K562 (cell line): ENCODE data around the gene FFAR1. TPM values are rescaled to one million over a fixed set of nuclear protein-coding genes. Genes with fewer than 3 reads are reported as not detected.

Source experiments
- GABPB2 ChIP-seq: fragments of 250-450 bp; sonication (Bioruptor Pico); conservative IDR thresholded peaks from 2 replicates; pipeline ENCODE4 v1.5.1; 2021; ENCODE audit warnings: mild to moderate bottlenecking
- GATA2 ChIP-seq: sonication (generic); formaldehyde crosslinking; IDR thresholded peaks from 2 replicates; pipeline ENCODE4 v1.4.0; 2020; ENCODE audit warnings: mild to moderate bottlenecking, missing genetic modification reagents
- HDAC1 ChIP-seq, 2 experiments: fragments of 450-650 bp; IDR thresholded peaks; 2 replicates each; pipeline ENCODE4 v1.6.1; 2016 to 2017; ENCODE audit warnings: inconsistent platforms in 1 of 2, mild to moderate bottlenecking in 1 of 2, moderate library complexity in 1 of 2
- JUN ChIP-seq, 2 experiments: sonication (generic) in 1 of 2; formaldehyde crosslinking in 1 of 2; IDR thresholded peaks; 2 replicates each; pipeline versions ENCODE4 v1.6.1 to v1.8.0; 2012 to 2022; ENCODE audit warnings: borderline replicate concordance in 2 of 2, mild to moderate bottlenecking in 2 of 2, improper control_type of control experiment in 1 of 2, low read depth in 1 of 2, low read length in 1 of 2, missing genetic modification reagents in 1 of 2
- MEF2A ChIP-seq: IDR thresholded peaks from 2 replicates; pipeline ENCODE4 v1.6.1; 2011; ENCODE audit warnings: low read depth, mild to moderate bottlenecking, low read length, moderate library complexity; ENCODE audit not compliant: control insufficient read depth
- MYBL2 ChIP-seq, 2 experiments: fragments of 450-650 bp in 1 of 2; sonication (generic) in 1 of 2; formaldehyde crosslinking in 1 of 2; IDR thresholded peaks; 2 replicates each; pipeline versions ENCODE4 v1.6.1 to v1.8.1; 2017 to 2022; ENCODE audit warnings: borderline replicate concordance in 1 of 2, inconsistent platforms in 1 of 2, low read depth in 1 of 2, mild to moderate bottlenecking in 1 of 2, missing genetic modification reagents in 1 of 2, moderate library complexity in 1 of 2
- NFIC ChIP-seq: fragments of 450-650 bp; IDR thresholded peaks from 2 replicates; pipeline ENCODE4 v1.6.1; 2017; ENCODE audit warnings: mild to moderate bottlenecking, inconsistent platforms
- NR3C1 ChIP-seq: sonication (generic); formaldehyde crosslinking; IDR thresholded peaks from 2 replicates; pipeline ENCODE4 v1.8.1; 2022; ENCODE audit warnings: missing genetic modification reagents
- PCBP1 ChIP-seq: fragments of 200-400 bp; formaldehyde crosslinking; IDR thresholded peaks from 2 replicates; pipeline ENCODE4 v1.6.1; 2018; ENCODE audit warnings: mild to moderate bottlenecking, low read depth, low read length; ENCODE audit not compliant: poor library complexity, severe bottlenecking
- PHTF2 ChIP-seq: fragments of 250-450 bp; sonication (Bioruptor Pico); IDR thresholded peaks from 2 replicates; pipeline ENCODE4 v1.5.0; 2021; ENCODE audit warnings: mild to moderate bottlenecking
- PPARD ChIP-seq: fragments of 250-450 bp; sonication (Bioruptor Pico); IDR thresholded peaks from 2 replicates; pipeline ENCODE4 v1.8.0; 2022; ENCODE audit warnings: inconsistent platforms, mild to moderate bottlenecking, moderate library complexity
- RFX5 ChIP-seq: IDR thresholded peaks from 2 replicates; pipeline ENCODE4 v1.6.1; 2011; ENCODE audit warnings: low read depth, mild to moderate bottlenecking, improper control_type of control experiment, low read length
- SAFB2 ChIP-seq: fragments of 200-400 bp; formaldehyde crosslinking; IDR thresholded peaks from 2 replicates; pipeline ENCODE4 v1.6.1; 2018; ENCODE audit warnings: borderline replicate concordance, low read length, low read depth, moderate library complexity; ENCODE audit not compliant: severe bottlenecking
- SAP30 ChIP-seq: fragments of 200-600 bp; sonication (generic); IDR thresholded peaks from 2 replicates; pipeline ENCODE4 v1.6.1; 2012; ENCODE audit warnings: borderline replicate concordance, low read depth, mild to moderate bottlenecking, moderate library complexity, low read length, control low read depth, inconsistent platforms; ENCODE audit not compliant: insufficient read depth, poor library complexity, severe bottlenecking
- SMARCC2 ChIP-seq: fragments of 450-650 bp; IDR thresholded peaks from 2 replicates; pipeline ENCODE4 v1.6.1; 2017; ENCODE audit warnings: antibody characterized with exemption, moderate library complexity, mild to moderate bottlenecking, low read depth
- SREBF2 ChIP-seq: sonication (generic); formaldehyde crosslinking; IDR thresholded peaks from 2 replicates; pipeline ENCODE4 v1.4.0; 2020; ENCODE audit warnings: mild to moderate bottlenecking, missing genetic modification reagents
- TFAM ChIP-seq: fragments of 250-450 bp; sonication (Bioruptor Pico); conservative IDR thresholded peaks from 2 replicates; pipeline ENCODE4 v1.5.0; 2021; ENCODE audit warnings: mild to moderate bottlenecking, moderate library complexity
- WHSC1 ChIP-seq: IDR thresholded peaks from one replicate; pipeline ENCODE4 v1.6.1; 2012; ENCODE audit warnings: low read length, control low read depth, inconsistent platforms
- ZFP1 ChIP-seq: fragments of 450-650 bp; formaldehyde crosslinking; IDR thresholded peaks from 2 replicates; pipeline ENCODE4 v1.4.0; 2020; ENCODE audit warnings: mild to moderate bottlenecking, mixed read lengths
- ZKSCAN1 ChIP-seq: fragments of 150-350 bp; IDR thresholded peaks from 2 replicates; pipeline ENCODE4 v1.6.1; 2016; ENCODE audit warnings: low read depth, low read length
- ZNF263 ChIP-seq: sonication (generic); formaldehyde crosslinking; IDR thresholded peaks from 2 replicates; pipeline ENCODE4 v1.8.0; 2022; ENCODE audit warnings: mild to moderate bottlenecking, missing genetic modification reagents, borderline replicate concordance
- ZNF280B ChIP-seq: fragments of 250-450 bp; sonication (Bioruptor Pico); IDR thresholded peaks from 2 replicates; pipeline ENCODE4 v1.5.1; 2021; ENCODE audit warnings: mild to moderate bottlenecking
- ZNF507 ChIP-seq: conservative IDR thresholded peaks from 2 replicates; pipeline ENCODE4 v1.6.1; 2017; ENCODE audit warnings: missing genetic modification characterization, missing compliant biosample characterization
- ZNF707 ChIP-seq: fragments of 250-450 bp; sonication (Bioruptor Pico); conservative IDR thresholded peaks from 2 replicates; pipeline ENCODE4 v1.8.0; 2022; ENCODE audit warnings: inconsistent platforms, mild to moderate bottlenecking, moderate library complexity
- polyA plus RNA-seq, 8 experiments: library from polyadenylated mRNA; depleted of rRNA in 4 of 8; stranded (reverse) in 5 of 8; unstranded in 3 of 8; fragments of >200 nt; fragmentation: Nextera tagmentation in 2 of 8; fragmentation: Illumina TruSeq in 1 of 8; extraction: Ambion mirVana in 2 of 8; extraction: Trizol in 1 of 8; gene quantifications; 2 replicates each; pipeline versions ENCODE4 v1.2.1 to v1.2.3, GENCODE V29; 2011 to 2014; ENCODE audit warnings: inconsistent platforms in 1 of 8, missing spikeins in 1 of 8
- total RNA-seq, 7 experiments: library from RNA; depleted of rRNA in 6 of 7; stranded (reverse); fragments of >200 nt in 6 of 7; fragmentation: Illumina TruSeq in 2 of 7; extraction: Trizol in 2 of 7; gene quantifications; 2 replicates each; pipeline versions ENCODE4 v1.2.1 to v1.2.3, GENCODE V29; 2011 to 2021; ENCODE audit warnings: low replicate concordance in 1 of 7
- TF ChIP-seq, protein P1 (sequence below): IDR thresholded peaks from 2 replicates; pipeline ENCODE4 v1.6.1; 2012; ENCODE audit warnings: low read depth, low read length, improper control_type of control experiment, borderline replicate concordance

Gene FFAR1
- total and polyA plus RNA-seq, 9 of the 15 experiments (the other 6 are each of a cell fraction or from before 2014, with no cell fraction given), result not detected

GRCh38 chr19:35352448-35353304 is 5.0 kb downstream of the FFAR1 start (continued):
- no peak for TF ChIP-seq MYBL2 (IDR thresholded peaks at IDR 0.05; ENCODE audit: low read depth)
- TF ChIP-seq MYBL2 (CRISPR knock-in tag; IDR thresholded peaks at IDR 0.05; ENCODE audit: borderline replicate concordance), result no peak
- TF ChIP-seq RFX5, result no peak
- TF ChIP-seq NR3C1 (CRISPR knock-in tag), result no peak
- no peak for TF ChIP-seq SMARCC2
- 0 out of 2 replicates have a peak, but pooled peaks have one; percentile 34 for TF ChIP-seq JUN (IDR thresholded peaks at IDR 0.05; ENCODE audit: borderline replicate concordance, low read depth, low read length)
- TF ChIP-seq JUN (CRISPR knock-in tag; IDR thresholded peaks at IDR 0.05; ENCODE audit: borderline replicate concordance), result no peak
- no peak for TF ChIP-seq PHTF2 (CRISPR knock-in tag)
- no peak for TF ChIP-seq MEF2A
- TF ChIP-seq SAP30, result no peak
- TF ChIP-seq ZNF263 (CRISPR knock-in tag), result peak; percentile 51
- TF ChIP-seq PPARD (CRISPR knock-in tag), result no peak
- no peak for TF ChIP-seq SREBF2 (CRISPR knock-in tag)
- no peak for TF ChIP-seq ZNF507 (tag)
- TF ChIP-seq PCBP1, result no peak
- TF ChIP-seq NFIC, result no peak
- no peak for TF ChIP-seq ZNF280B (CRISPR knock-in tag)
- TF ChIP-seq TFAM, result no peak
- no peak for TF ChIP-seq SAFB2
- peak in 1 of 2 experiments; percentile 80; a peak in 2 of 4 replicates for TF ChIP-seq HDAC1 (IDR thresholded peaks at IDR 0.05)
- TF ChIP-seq ZKSCAN1, result no peak
- no peak for TF ChIP-seq WHSC1
- TF ChIP-seq ZFP1 (CRISPR knock-in tag), result no peak
- no peak for TF ChIP-seq GATA2
- TF ChIP-seq, protein P1, sequence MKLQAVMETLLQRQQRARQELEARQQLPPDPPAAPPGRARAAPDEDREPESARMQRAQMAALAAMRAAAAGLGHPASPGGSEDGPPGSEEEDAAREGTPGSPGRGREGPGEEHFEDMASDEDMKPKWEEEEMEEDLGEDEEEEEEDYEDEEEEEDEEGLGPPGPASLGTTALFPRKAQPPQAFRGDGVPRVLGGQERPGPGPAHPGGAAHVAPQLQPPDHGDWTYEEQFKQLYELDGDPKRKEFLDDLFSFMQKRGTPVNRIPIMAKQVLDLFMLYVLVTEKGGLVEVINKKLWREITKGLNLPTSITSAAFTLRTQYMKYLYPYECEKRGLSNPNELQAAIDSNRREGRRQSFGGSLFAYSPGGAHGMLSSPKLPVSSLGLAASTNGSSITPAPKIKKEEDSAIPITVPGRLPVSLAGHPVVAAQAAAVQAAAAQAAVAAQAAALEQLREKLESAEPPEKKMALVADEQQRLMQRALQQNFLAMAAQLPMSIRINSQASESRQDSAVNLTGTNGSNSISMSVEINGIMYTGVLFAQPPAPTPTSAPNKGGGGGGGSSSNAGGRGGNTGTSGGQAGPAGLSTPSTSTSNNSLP, result peak; percentile 29; the same call in 1 of the 2 replicates
- TF ChIP-seq GABPB2 (CRISPR knock-in tag), result no peak
- TF ChIP-seq ZNF707 (CRISPR knock-in tag), result no peak
